ENCODE results near the gene SLC25A22.

SLC25A22 gene

GRCh38 chr11:791658-792534 is 6.2 kb downstream of the SLC25A22 start:
- DNase-seq (ENCODE audit: low read depth): no peak
- no peak overlapping the region for H3K4me3 ChIP-seq (replicated peaks; ENCODE audit: low read depth, low read length)
- no peak for TF ChIP-seq CTCF (IDR thresholded peaks at IDR 0.05; ENCODE audit: low read length, missing control alignments)

- TF ChIP-seq CTCF (IDR thresholded peaks at IDR 0.05; ENCODE audit: low read length, missing control alignments): no peak
- DNase-seq (ENCODE audit: low read depth): no peak
These were observed 7.1 kb downstream of the SLC25A22 start for GRCh38 chr11:790721-791564.

GRCh38 chr11:789943-790342 is 8.1 kb downstream of the SLC25A22 start, which contains the start of gene CEND1:
TSS of gene CEND1 (minus strand) at chr11:790090. CDS start at chr11:788576, 1,514 bp downstream.
- DNase-seq (ENCODE audit: low read depth): peak; percentile 49
- TF ChIP-seq CTCF (IDR thresholded peaks at IDR 0.05; ENCODE audit: low read length, missing control alignments): no peak
- no peak within 1 kb of the TSS for H3K4me3 ChIP-seq (replicated peaks; ENCODE audit: low read depth, low read length)

More at GRCh38 chr11:790721-791564, 7.1 kb downstream of the SLC25A22 start:
- H3K4me3 ChIP-seq (replicated peaks; ENCODE audit: low read depth, low read length): no peak overlapping the region

GRCh38 chr11:788953-789940 is 8.8 kb downstream of the SLC25A22 start:
- H3K4me3 ChIP-seq (replicated peaks; ENCODE audit: low read depth, low read length): no peak overlapping the region
- DNase-seq (ENCODE audit: low read depth): no peak
- TF ChIP-seq CTCF (IDR thresholded peaks at IDR 0.05; ENCODE audit: low read length, missing control alignments): no peak

GRCh38 chr11:788009-788640 is 10.0 kb downstream of the SLC25A22 start:
- no peak for TF ChIP-seq CTCF (IDR thresholded peaks at IDR 0.05; ENCODE audit: low read length, missing control alignments)
- no peak for DNase-seq (ENCODE audit: low read depth)
- H3K4me3 ChIP-seq (replicated peaks; ENCODE audit: low read depth, low read length): no peak overlapping the region

Measured in fibroblast of pulmonary artery (primary cell).